Progenitor cell of endocrine pancreas (in vitro differentiated cells): Measurements from ENCODE around the gene SLC9A3. TPM values are rescaled to one million over a fixed set of nuclear protein-coding genes. Genes with fewer than 3 reads are reported as not detected.

Experiments
- DNase-seq: peaks from one replicate; pipeline ENCODE4 v3.0.0; 2021; ENCODE audit warnings: low spot score; ENCODE audit not compliant: unreplicated experiment
- H3K27ac Mint-ChIP-seq: 2 replicates; pipeline ENCODE4 v1.8.0; 2021; ENCODE audit warnings: mild to moderate bottlenecking, moderate library complexity, mixed read lengths
- H3K27me3 Mint-ChIP-seq: 2 replicates; pipeline ENCODE4 v1.8.0; 2021; ENCODE audit warnings: mixed read lengths
- H3K36me3 Mint-ChIP-seq: 2 replicates; pipeline ENCODE4 v1.8.0; 2022; ENCODE audit warnings: mixed read lengths; ENCODE audit not compliant: insufficient read depth
- H3K4me1 Mint-ChIP-seq: 2 replicates; pipeline ENCODE4 v1.8.0; 2021; ENCODE audit warnings: low read depth, mixed read lengths
- H3K4me3 Mint-ChIP-seq: 2 replicates; pipeline ENCODE4 v1.8.0; 2021; ENCODE audit warnings: low read depth, mild to moderate bottlenecking, moderate library complexity, mixed read lengths
- H3K9me3 Mint-ChIP-seq: 2 replicates; pipeline ENCODE4 v1.8.0; 2021; ENCODE audit warnings: low read depth, mixed read lengths
- CTCF ChIP-seq: fragments of 200-600 bp; sonication (generic); IDR thresholded peaks from one replicate; pipeline ENCODE4 v1.5.0; 2021; ENCODE audit warnings: antibody characterized with exemption, mild to moderate bottlenecking; ENCODE audit not compliant: unreplicated experiment
- total RNA-seq: library from RNA; stranded (reverse); gene quantifications from 2 replicates; pipeline ENCODE4 v1.2.1, GENCODE V29; 2021

Gene SLC9A3
- total RNA-seq, 1 donor from 2014 or later, result 1.7 TPM

DNA sequence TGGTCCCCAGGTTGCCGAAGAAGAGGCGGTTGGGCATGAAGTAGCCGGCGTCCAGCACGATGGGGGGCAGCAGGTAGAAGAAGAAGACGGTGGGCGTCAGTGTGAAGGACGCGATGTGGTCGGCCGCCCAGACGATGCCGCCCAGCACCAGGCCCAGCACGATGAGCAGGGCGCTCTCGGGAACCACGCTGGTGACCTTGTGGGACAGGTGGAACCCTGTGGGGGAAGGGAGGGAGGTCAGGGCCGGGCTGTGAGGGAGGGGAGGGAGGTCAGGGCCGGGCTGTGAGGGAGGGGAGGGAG lies 32.4 kb downstream of the SLC9A3 start:
- no peaks in the 10 kb centered on the region for H3K9me3 Mint-ChIP-seq
- DNase-seq, result no peak
- no peaks in the 10 kb centered on the region for H3K4me1 Mint-ChIP-seq
- H3K27me3 Mint-ChIP-seq, result peaks cover 27% of the 10 kb centered on the region
- H3K27ac Mint-ChIP-seq, result no peak overlapping the region
- no peak overlapping the region for H3K4me3 Mint-ChIP-seq
- no peak for TF ChIP-seq CTCF
- no peaks in the 10 kb centered on the region for H3K36me3 Mint-ChIP-seq

GRCh38 chr5:491119-491855 lies 33.0 kb downstream of the SLC9A3 start:
- H3K4me1 Mint-ChIP-seq, result no peaks in the 10 kb centered on the region
- peaks cover 24% of the 10 kb centered on the region for H3K27me3 Mint-ChIP-seq
- no peak overlapping the region for H3K27ac Mint-ChIP-seq
- DNase-seq, result no peak
- no peaks in the 10 kb centered on the region for H3K36me3 Mint-ChIP-seq
- H3K4me3 Mint-ChIP-seq, result no peak overlapping the region
- no peaks in the 10 kb centered on the region for H3K9me3 Mint-ChIP-seq
- TF ChIP-seq CTCF, result no peak

DNA sequence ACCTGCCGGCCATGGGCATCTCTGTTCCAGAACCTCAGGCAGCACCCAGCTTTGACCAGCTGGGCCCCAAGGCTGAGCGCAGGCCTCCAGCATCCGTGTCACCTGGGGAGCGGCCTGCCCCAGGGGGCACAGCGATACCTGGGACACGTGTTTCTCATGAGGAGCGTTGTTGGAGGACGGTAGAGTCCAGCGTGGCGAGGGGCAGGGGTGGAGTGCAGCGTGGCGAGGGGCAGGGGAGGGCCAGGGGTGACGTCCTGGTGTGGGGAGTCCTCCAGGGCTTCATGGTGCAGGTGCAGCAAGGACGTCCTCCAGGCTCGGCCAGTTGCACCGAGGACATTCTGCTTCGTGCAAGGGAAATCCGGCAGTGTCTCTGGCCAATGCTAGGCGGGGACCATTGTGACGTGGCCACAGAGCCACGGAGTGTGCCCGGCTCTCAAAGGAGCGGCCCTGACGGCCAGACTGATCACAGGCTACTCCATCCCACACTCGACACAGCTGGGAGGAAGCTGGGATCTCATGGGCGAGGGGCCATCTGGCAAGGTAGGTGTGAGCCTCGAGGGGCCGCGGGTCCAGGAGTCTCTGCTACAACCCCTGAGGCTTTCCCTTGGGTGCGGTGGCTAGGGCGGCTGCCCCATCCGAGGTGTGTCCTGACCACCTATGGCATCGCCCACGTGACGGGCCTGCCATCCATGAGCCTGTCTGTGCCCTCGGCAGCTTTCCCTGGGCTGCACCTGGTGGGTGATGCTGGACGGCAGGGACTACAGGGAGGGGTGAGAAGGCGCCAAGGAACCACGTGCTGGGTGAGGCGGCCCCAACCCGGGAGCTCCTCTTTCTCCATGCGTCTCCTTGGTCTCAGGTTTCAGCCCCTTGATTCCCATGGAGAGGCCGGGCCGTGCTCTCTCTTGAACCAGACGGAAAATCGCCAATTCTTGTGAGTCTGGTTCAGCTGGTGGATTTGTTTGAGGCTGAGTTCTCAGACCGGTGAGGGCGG lies 33.8 kb downstream of the SLC9A3 start:
- no peaks in the 10 kb centered on the region for H3K36me3 Mint-ChIP-seq
- DNase-seq, result no peak
- H3K4me3 Mint-ChIP-seq, result no peak overlapping the region
- H3K9me3 Mint-ChIP-seq, result no peaks in the 10 kb centered on the region
- no peak overlapping the region for H3K27ac Mint-ChIP-seq
- H3K4me1 Mint-ChIP-seq, result no peaks in the 10 kb centered on the region
- H3K27me3 Mint-ChIP-seq, result peaks cover 21% of the 10 kb centered on the region
- TF ChIP-seq CTCF, result no peak

DNA sequence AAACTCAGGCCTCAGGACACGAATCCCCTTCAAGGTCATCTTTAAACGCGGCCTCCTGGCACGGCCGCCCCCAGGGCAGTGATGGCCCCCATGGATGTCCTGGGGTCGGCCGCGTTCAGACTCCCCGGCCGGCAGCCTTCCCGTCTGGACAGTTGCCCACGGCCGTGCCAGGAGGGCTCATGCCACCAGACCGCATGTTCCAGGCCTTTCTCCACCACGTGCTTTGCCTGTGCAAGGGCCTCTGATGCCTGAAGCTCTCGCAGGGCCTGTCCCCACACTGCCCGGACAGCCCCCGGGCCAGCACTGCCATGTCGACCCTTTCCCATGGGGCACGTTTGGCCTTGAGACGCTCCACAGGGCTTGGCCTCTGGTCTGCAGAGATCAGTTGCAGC lies 34.6 kb downstream of the SLC9A3 start:
- no peak overlapping the region for H3K27ac Mint-ChIP-seq
- no peak for DNase-seq
- TF ChIP-seq CTCF, result no peak
- peaks cover 22% of the 10 kb centered on the region for H3K27me3 Mint-ChIP-seq
- H3K4me1 Mint-ChIP-seq, result no peaks in the 10 kb centered on the region
- no peaks in the 10 kb centered on the region for H3K36me3 Mint-ChIP-seq
- H3K9me3 Mint-ChIP-seq, result no peaks in the 10 kb centered on the region
- no peak overlapping the region for H3K4me3 Mint-ChIP-seq

DNA sequence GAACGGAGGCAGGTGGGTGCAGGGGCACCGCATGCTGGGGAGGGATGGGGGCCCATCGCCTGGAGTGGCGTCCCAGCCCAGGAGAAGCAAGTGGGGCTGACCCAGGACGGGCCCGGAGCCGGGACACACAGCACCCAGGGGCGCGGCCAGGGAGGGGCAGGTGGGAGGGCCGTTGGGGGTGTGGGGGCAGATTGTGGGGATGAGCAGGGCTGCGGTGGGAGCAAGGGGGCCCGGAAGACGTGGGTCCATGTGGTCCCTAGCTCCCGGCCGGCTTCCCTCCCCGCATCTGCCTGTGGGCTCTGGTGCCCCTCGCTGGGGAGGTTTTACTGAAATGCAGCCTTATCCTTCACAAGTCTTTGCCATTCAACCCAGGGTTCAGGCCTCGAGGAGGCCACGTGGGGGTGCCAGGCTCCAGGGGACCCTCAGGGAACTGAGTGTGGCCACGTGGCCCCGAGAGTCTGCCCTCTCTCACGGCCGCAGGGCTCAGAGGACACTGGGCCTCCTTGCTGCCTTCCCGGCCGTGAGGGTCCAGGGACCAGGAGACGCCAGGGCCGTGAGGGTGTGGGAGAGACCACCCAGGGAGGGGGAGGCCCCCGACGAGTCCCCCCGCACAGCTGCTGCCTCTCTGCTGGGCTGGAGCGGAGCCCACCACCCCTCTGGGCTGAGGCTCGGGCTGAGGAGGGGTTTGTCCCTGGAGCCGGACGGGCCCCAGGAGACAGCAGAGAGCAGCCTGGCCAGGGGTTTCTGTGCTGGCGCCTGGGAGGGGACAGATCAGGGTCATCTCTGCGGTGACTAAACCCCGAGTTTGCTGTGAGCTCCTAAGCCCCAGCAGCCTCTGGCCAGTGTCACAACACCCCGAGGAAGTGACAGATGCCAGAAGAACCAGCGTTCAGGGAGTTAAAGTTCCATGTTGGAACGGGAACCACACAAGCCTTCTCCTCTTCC lies 35.2 kb downstream of the SLC9A3 start:
- no peak overlapping the region for H3K4me3 Mint-ChIP-seq
- H3K27ac Mint-ChIP-seq, result no peak overlapping the region
- DNase-seq, result no peak
- no peaks in the 10 kb centered on the region for H3K4me1 Mint-ChIP-seq
- no peaks in the 10 kb centered on the region for H3K36me3 Mint-ChIP-seq
- TF ChIP-seq CTCF, result no peak
- no peaks in the 10 kb centered on the region for H3K9me3 Mint-ChIP-seq
- peaks cover 19% of the 10 kb centered on the region for H3K27me3 Mint-ChIP-seq
